NCI-H1436 (cell line): ENCODE data around the gene ZNF835.

Experiments
- DNase-seq: peaks from one replicate; lab custom pipeline; 2025; lab: John Stamatoyannopoulos, UW

The ZNF835 gene

DNA sequence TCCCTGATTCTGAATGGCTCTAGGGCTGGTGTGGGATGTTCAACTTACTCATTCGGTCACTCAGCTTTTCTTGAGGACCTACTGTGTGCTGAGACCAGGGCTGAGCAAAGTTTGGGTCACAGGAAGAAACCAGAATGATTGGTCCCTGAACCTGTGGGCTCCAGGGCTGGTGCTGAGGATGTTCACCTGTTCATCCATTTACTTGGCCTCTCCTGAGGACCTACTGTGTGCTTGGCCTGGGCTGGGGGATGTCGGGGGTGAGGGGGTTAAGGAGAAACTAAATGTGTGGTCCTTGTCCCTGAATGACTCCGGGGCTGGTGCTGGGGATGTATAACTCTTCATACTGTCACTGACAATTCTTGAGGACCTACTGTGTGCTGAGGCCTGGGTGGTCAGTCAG lies 10.3 kb downstream of the ZNF835 start:
- no peak for DNase-seq

DNA sequence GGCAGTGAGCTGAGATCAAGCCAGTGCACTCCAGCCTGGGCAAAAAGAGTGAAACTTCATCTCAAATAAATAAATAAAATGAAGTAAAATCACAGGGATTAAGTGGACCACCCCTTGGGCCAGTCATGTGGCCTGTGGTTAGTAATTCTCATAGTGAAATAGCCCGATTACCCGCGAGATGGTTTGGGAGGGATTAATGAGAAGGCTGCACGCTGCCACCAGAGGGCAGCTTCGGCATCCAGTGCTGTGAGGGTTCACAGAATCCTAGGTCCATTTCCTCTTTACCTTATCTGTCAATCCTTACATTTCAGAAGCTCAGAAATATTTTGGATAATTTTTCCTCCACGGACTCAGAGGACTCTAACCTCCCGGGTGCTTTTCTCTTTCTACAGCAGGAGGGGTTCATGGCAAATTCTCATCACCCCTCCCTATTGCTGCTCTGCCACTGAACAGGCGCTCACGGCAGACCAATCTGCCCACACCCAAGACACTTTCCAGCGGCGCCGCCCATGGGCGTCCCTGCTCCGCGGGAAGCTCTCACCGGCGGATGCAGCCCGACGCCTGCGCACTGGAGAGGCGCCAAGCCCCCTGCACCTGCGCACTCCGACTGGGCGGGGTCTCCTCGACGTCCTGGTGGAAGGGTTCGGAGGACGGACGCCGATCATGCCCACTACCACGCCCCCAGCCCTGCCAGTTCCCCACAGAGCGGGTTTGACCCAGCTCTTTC lies 11.0 kb downstream of the ZNF835 start:
- DNase-seq = no peak

DNA sequence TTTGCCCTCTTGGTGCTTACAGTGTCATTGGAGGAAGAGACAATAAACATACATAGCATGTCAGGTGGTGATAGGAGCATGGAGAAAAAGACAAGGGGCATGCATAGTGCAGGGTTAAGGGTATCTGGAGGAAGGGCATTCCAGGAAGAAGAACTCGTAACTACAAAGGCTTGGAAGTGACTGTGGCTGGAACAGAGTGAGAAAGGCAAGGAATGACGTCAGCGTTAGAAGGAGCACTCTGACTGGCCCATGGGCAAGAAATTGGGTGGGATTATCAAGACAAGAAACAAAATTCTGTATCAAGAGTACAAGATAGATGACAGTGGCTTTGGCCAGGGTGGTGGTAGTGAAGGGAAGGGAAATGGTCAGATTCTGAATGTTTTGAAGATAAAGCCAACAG lies 17.4 kb downstream of the ZNF835 start:
- no peak for DNase-seq

DNA sequence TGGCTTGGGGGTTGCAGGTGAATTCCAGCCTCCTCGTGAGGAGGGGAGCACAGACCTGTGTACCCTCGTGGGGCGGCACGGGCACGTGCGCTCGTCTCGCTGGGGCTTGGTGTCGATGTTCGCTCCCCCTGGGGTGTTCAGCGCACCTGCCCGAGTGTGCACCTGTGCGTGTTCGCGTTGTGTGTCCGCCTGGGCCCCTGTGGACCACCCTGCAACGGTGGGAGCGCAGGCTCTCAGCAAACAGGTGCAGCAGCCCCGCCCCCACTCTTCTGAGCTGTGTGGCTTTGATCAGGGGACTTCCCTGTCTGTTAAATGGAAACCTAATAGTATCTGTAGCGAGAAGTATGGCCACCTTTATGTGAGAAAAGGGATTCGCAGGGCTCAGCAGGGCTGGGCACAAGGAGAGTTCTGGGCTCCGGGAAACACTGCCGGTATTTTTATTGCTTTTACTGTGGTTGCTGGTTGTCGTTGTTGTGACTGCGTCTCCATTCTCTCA lies 28.0 kb downstream of the ZNF835 start:
- no peak for DNase-seq

DNA sequence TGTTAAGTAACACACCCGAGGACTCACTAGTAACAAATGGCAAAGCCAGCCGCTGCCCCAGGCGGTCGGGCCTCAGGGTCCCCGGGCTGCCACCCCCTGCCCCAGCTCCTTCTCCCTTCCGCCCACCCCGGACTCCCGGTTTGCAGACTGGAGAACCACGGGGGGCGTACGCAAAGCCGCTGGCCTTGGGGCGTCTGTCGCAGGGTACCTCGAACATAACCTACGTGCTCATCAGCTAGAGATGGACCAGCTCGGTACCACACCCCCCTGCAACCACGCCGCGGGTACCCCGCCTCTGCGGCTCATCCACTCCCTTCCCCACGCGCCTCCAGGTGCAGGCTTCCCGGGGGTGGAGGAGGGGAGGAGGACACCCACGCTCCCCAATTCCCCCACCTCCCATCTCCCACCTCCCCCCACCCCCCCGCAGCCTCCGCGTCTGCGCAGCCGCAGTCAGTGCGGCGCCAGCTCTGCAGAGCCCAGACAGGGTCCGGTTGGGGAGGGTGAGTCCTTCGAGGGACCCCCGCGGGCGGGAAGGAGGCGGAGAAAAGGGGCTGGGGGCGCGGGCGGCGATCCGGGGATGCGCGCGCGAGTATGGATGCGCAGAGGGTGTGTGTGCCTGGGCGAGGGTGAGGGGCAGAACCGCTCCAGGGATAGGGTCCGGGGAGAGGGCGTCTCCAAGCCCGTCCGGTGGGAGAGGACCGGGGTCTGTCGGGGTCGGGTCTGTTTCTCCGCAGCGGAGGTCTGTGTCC lies 28.7 kb downstream of the ZNF835 start, which contains the start of gene SMIM17:
SMIM17 (plus strand) TSS at position 449 of the 749 bp plus-strand sequence. CDS start 2,509 bp downstream, outside the sequence.
- DNase-seq = no peak

DNA sequence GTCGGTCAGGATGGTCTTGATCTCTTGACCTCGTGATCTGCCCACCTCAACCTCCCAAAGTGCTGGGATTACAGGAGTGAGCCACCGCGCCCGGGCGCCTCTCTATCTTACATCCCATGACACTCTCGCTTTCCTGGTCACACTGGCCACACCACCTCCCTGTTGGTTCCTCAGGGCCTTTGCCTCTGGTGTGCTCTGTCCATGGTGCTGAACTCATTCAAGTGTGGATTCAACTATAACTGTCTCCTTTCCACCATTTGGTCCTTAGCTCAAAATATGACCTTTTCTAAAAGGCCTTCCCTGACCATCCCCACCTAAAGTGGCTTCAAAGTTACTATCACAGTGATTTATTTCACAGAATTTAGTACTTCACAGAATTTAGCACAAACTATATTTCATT lies 32.3 kb downstream of the ZNF835 start:
- no peak for DNase-seq

DNA sequence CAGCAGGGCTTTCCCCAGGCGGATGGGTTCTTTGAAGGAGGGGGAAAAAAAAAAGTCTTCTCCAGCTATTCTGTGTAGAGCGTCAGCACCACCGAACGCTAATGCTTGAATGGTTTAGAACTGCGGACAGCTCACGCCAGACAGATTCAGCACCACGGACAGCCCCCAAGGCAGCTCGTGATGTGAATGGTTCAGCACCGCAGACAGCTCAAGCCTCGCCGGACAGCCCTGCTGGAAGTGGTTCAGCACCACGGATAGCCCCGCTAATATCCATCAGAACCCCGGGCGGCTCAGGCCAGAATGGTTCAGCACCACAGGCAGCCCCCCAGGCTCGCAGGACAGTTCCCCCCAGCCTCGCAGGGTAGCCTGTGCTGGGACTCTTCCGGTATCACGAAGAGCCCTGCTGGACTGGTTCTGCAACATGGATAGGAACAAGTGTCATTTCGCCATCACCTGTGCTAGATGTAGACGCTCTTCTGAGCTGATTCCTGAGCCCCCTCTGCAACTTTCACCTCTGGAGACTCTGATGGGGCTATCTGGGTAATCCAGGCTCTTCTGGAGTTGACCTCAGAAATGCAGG lies 33.5 kb downstream of the ZNF835 start:
- DNase-seq = no peak

DNA sequence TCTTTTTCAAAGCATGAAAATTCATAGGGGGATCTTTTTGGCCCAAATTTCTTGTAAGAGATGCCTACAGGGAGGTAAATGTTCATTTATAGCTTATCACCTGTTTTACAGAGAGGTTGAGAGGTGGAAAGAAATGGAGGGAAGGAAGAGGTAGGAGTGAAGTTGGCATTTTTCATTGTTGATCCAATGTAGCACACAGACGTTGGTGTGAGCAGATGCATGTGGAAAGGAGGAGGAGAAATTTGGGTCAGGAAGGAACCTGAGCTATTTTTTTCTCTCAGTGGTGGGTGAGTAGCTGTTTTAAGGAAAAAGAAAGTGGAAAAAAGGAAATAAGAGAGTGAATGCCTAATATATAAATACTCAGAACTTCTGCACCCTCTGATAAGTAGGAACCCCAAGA lies 38.5 kb downstream of the ZNF835 start:
- no peak for DNase-seq

DNA sequence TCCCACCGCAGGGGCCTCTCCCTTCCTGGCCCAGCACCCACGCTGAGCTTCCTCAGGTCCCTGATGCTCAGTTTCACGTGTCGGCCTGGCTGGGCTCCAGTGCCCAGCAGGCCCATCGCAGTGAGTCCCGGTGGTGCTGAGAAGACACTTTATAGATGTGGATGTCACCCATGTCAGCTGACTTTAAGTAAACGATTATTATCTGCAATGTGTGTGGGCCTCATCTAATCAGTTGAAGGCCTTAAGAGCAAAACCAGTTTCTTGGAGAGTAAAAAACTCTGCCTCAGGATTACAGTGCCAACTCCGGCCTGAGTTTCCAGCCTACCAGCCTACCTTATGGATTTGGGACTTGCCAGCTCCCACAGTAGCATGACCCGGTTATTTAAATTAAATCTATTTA lies 45.8 kb downstream of the ZNF835 start:
- DNase-seq = no peak

DNA sequence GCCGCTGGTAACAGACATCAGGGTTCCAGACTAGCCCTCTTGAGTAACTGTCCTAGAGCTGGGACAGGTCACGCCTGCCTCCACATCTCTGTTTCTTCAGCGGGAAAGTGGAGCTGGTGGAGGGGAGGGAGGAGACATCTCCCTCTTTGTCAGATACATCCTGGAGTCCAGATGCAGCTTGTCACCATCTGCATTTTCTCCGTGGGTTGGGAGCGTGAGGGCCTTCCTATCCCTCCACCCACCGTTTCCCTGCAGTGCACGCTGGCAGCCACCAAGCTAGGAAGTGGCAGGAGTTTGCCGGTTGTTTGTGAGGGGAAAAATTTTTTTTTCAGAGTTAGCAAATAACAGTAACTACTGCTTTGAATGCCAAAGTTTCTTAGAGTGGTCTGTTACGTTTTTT lies 48.6 kb downstream of the ZNF835 start:
- DNase-seq = no peak

DNA sequence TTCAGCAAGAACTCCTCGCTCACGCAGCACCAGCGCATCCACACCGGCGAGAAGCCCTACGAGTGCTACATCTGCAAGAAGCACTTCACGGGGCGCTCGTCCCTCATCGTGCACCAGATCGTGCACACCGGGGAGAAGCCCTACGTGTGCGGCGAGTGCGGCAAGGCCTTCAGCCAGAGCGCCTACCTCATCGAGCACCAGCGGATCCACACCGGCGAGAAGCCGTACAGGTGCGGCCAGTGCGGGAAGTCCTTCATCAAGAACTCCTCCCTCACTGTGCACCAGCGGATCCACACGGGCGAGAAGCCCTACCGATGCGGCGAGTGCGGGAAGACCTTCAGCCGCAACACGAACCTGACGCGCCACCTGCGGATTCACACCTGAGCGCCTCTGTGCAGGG lies 49.2 kb downstream of the ZNF835 start:
- no peak for DNase-seq

DNA sequence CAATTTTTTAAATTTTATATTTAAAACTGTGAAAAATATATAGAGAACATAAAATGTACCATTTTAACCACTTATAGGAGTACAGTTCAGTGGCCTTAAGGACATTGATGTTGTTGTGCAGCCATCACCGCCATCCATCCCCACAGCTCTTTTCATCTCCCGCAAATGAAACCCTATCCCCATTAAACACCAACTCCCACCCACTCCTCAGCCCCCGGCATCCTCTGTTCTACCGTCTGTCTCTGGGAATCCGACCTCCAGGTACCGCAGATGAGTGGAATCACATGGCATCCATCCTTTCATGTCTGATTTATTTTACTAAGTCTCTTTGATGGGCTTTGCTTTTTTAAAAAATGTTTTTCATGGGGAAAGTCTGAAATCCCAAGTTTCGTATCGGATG lies 52.4 kb downstream of the ZNF835 start:
- no peak for DNase-seq

DNA sequence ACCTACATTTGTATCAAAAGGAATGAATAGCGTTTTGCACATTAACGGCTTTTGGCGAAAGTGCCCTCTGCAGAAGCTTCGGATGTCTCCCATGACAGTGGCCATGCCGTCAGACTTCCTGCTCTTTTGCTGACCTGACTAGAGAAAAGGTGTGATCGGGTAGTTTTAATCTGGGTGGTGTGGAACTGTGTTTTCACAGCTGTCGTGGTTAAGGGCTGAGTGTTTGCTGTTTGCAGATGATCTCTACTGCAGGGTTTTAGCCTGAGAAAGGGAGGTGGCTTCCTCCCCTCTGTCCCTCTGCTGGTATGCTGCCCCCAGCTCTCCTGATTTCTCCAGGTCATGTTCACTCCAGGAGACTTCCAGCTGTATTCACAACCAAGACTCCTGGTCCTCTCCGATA lies 54.0 kb downstream of the ZNF835 start:
- DNase-seq = no peak

DNA sequence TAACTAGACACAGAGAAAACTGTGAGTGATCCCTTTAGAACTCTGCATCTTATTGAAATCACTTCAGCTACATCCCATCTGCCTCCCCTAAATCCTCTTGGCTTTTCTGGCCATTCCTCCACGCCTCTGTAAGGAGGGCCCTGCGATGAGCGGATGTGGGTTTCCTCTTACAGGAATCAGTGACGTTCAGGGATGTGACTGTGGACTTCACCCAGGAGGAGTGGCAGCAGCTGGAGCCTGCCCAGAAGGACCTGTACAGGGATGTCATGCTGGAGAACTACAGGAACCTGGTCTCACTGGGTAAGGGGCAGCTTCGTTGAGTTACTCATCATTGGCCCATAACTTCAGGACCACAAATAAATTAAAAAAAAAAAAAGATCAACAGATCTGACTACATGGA lies 57.9 kb downstream of the ZNF835 start:
- DNase-seq = no peak

DNA sequence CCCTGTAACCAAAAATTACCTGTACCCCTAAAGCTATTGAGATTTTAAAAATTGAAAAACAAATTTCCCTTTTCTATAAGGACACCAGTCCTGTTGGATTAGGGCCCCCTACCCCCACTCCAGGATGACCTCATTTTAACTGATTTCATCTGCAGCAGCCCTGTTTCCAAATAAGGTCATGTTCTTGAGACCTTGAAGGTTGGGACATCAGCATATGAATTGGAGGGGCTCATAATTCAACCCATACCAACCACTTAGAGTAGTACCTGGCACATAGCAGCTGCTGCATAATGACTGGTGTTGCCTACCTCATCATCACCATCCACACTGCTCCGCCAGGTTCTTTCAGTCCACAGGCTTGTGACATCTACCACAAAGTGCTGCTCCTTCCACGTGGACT lies 58.8 kb downstream of the ZNF835 start:
- DNase-seq = no peak
